OCI-LY3 (cell line): Measurements from ENCODE around the gene BAZ1A.

Experiments
- CTCF ChIP-seq: fragments of 200-600, 300-600 bp; sonication (generic); IDR thresholded peaks from 2 replicates; pipeline ENCODE4 v1.5.1; 2014; ENCODE audit warnings: antibody characterized with exemption, low read length, low read depth
- EZH2phosphoT487 ChIP-seq: fragments of 200-600 bp; shearing (Covaris generic); IDR thresholded peaks from 2 replicates; pipeline ENCODE4 v1.6.1; 2018; ENCODE audit warnings: antibody characterized with exemption, mixed run types, low read depth

GRCh38 chr14:34837801-34838322 is 37.3 kb downstream of the BAZ1A start:
- no peak for TF ChIP-seq CTCF
- no peak for TF ChIP-seq EZH2phosphoT487
